Measurements from ENCODE around the gene SEL1L.
"Not testable (repeated sequence)": the region's sequence is repeated elsewhere in the genome, so short reads cannot be mapped to it uniquely, and the experiment has no call there.

Gene SEL1L

GRCh38 chr14:81533536-81534343, at the start of gene SEL1L:
SEL1L (minus strand) TSS chr14:81533853; CDS start chr14:81533744, 109 bp downstream.
- DNase-seq: peak; percentile 99 to 100

GRCh38 chr14:81582420-81582819, 48.8 kb upstream of the SEL1L start:
- no peak for DNase-seq

GRCh38 chr14:81579115-81579514, 45.5 kb upstream of the SEL1L start:
- DNase-seq: no peak

- no peak for DNase-seq
Observed at GRCh38 chr14:81571437-81571836, 37.8 kb upstream of the SEL1L start.

GRCh38 chr14:81567302-81567701, 33.6 kb upstream of the SEL1L start:
- DNase-seq: no peak

GRCh38 chr14:81565441-81566290, 32.0 kb upstream of the SEL1L start:
- peak in 1 of 2 experiments; percentile 52 for DNase-seq

- DNase-seq: no peak
Observed at GRCh38 chr14:81562818-81563217, 29.2 kb upstream of the SEL1L start.

GRCh38 chr14:81561084-81561775, 27.6 kb upstream of the SEL1L start:
- DNase-seq: no peak

GRCh38 chr14:81559385-81559784, 25.7 kb upstream of the SEL1L start:
- DNase-seq: no peak

- DNase-seq: no peak
Observed at GRCh38 chr14:81557146-81557545, 23.5 kb upstream of the SEL1L start.

- DNase-seq: no peak
Observed at GRCh38 chr14:81555684-81556083, 22.0 kb upstream of the SEL1L start.

- no peak for DNase-seq
Observed at GRCh38 chr14:81555051-81555450, 21.4 kb upstream of the SEL1L start.

GRCh38 chr14:81551471-81551870, 17.8 kb upstream of the SEL1L start:
- DNase-seq: no peak

GRCh38 chr14:81550001-81550637, 16.5 kb upstream of the SEL1L start:
- no peak for DNase-seq

- not testable (repeated sequence) for DNase-seq
Observed at GRCh38 chr14:81541206-81541605, 7.6 kb upstream of the SEL1L start.

- DNase-seq: no peak
Observed at GRCh38 chr14:81537193-81537592, 3.5 kb upstream of the SEL1L start.

- no peak for DNase-seq
Observed at GRCh38 chr14:81536241-81536771, 2.7 kb upstream of the SEL1L start.

- no peak for DNase-seq
Observed at GRCh38 chr14:81535396-81536164, 1.9 kb upstream of the SEL1L start.

- no peak for DNase-seq
Observed at GRCh38 chr14:81534510-81535074, 939 bp upstream of the SEL1L start.

GRCh38 chr14:81533212-81533535, 479 bp downstream of the SEL1L start:
- DNase-seq: no peak

- no peak for DNase-seq
Observed at GRCh38 chr14:81529391-81529790, 4.3 kb downstream of the SEL1L start.

- no peak for DNase-seq
Observed at GRCh38 chr14:81525129-81525528, 8.5 kb downstream of the SEL1L start.

All from NCI-H526 (cell line).